Neuronal stem cell (in vitro differentiated cells): ENCODE results near the gene ITGA7.

Source experiments
- DNase-seq: peaks from one replicate; pipeline ENCODE4 v3.0.0-alpha.2; 2013; ENCODE audit warnings: low spot score
- H2AFZ ChIP-seq: one replicate; pipeline ENCODE4 v1.6.1; 2013; ENCODE audit warnings: mild to moderate bottlenecking, low read length, inconsistent platforms
- H2AK5ac ChIP-seq: 2 replicates; pipeline ENCODE4 v1.6.1; 2013; ENCODE audit warnings: low read depth, mild to moderate bottlenecking, inconsistent platforms, low read length, moderate library complexity, mixed read lengths
- H2BK120ac ChIP-seq: 2 replicates; pipeline ENCODE4 v1.6.1; 2013; ENCODE audit warnings: low read depth, mild to moderate bottlenecking, inconsistent platforms, low read length, moderate library complexity, mixed read lengths
- H2BK12ac ChIP-seq: one replicate; pipeline ENCODE4 v1.6.1; 2013; ENCODE audit warnings: low read length, inconsistent platforms
- H2BK15ac ChIP-seq: 2 replicates; pipeline ENCODE4 v1.6.1; 2013; ENCODE audit warnings: mild to moderate bottlenecking, low read length, inconsistent platforms, mixed read lengths
- H2BK5ac ChIP-seq: one replicate; pipeline ENCODE4 v1.6.1; 2013; ENCODE audit warnings: inconsistent platforms, mild to moderate bottlenecking, low read length, moderate library complexity
- H3K14ac ChIP-seq: one replicate; pipeline ENCODE4 v1.6.1; 2013; ENCODE audit warnings: low read length, inconsistent platforms
- H3K18ac ChIP-seq: 2 replicates; pipeline ENCODE4 v1.6.1; 2013; ENCODE audit warnings: low read length, inconsistent platforms
- H3K23ac ChIP-seq: 2 replicates; pipeline ENCODE4 v1.6.1; 2013; ENCODE audit warnings: low read depth, mild to moderate bottlenecking, mixed read lengths, low read length, inconsistent platforms; ENCODE audit not compliant: poor library complexity
- H3K27ac ChIP-seq: replicated peaks from 3 replicates; pipeline ENCODE4 v1.5.1; 2013; ENCODE audit warnings: low read length, inconsistent platforms
- H3K27me3 ChIP-seq, 3 experiments: 2 replicates each; pipeline ENCODE4 v1.6.1; 2013; ENCODE audit warnings: low read length in 3 of 3, mild to moderate bottlenecking in 2 of 3, inconsistent platforms in 1 of 3, low read depth in 1 of 3, mixed read lengths in 1 of 3, moderate library complexity in 1 of 3; ENCODE audit not compliant: control insufficient read depth in 3 of 3, insufficient read depth in 3 of 3
- H3K36me3 ChIP-seq, 2 donors: replicated peaks in 1 of 2; 2 replicates each; pipeline ENCODE4 v1.6.1; 2013; ENCODE audit warnings: low read length in 2 of 2; ENCODE audit not compliant: control insufficient read depth in 2 of 2, insufficient read depth in 2 of 2
- H3K4ac ChIP-seq: 2 replicates; pipeline ENCODE4 v1.6.1; 2013; ENCODE audit warnings: inconsistent platforms, mild to moderate bottlenecking, low read length, moderate library complexity
- H3K4me1 ChIP-seq, 2 donors: 1 replicate in 1 of 2; 2 replicates in 1 of 2; pipeline ENCODE4 v1.6.1; 2013; ENCODE audit warnings: low read length in 2 of 2, low read depth in 1 of 2; ENCODE audit not compliant: control insufficient read depth in 2 of 2, insufficient read depth in 1 of 2
- H3K4me2 ChIP-seq: one replicate; pipeline ENCODE4 v1.6.1; 2013; ENCODE audit warnings: mild to moderate bottlenecking, low read length, inconsistent platforms; ENCODE audit not compliant: insufficient read depth, poor library complexity, severe bottlenecking
- H3K4me3 ChIP-seq, 2 donors: 2 replicates each; pipeline ENCODE4 v1.5.1; 2013; ENCODE audit warnings: low read length in 2 of 2, mild to moderate bottlenecking in 2 of 2, inconsistent platforms in 1 of 2, moderate library complexity in 1 of 2
- H3K79me1 ChIP-seq: one replicate; pipeline ENCODE4 v1.6.1; 2013; ENCODE audit warnings: low read depth, mild to moderate bottlenecking, inconsistent platforms, low read length, moderate library complexity
- H3K9ac ChIP-seq: one replicate; pipeline ENCODE4 v1.6.1; 2013; ENCODE audit warnings: mild to moderate bottlenecking, low read depth, low read length, inconsistent platforms; ENCODE audit not compliant: poor library complexity
- H3K9me3 ChIP-seq, 2 donors: replicated peaks in 1 of 2; 2 replicates each; pipeline versions ENCODE3 to v1.6.1; 2013; ENCODE audit warnings: low read length in 2 of 2, mild to moderate bottlenecking in 2 of 2, inconsistent platforms in 1 of 2, low read depth in 1 of 2, mixed read lengths in 1 of 2, moderate library complexity in 1 of 2; ENCODE audit not compliant: control insufficient read depth in 2 of 2, insufficient read depth in 1 of 2
- H4K8ac ChIP-seq: one replicate; pipeline ENCODE4 v1.6.1; 2013; ENCODE audit warnings: low read depth, mild to moderate bottlenecking, inconsistent platforms, low read length, moderate library complexity
- H4K91ac ChIP-seq: one replicate; pipeline ENCODE4 v1.6.1; 2013; ENCODE audit warnings: low read length, low read depth, mild to moderate bottlenecking, inconsistent platforms; ENCODE audit not compliant: poor library complexity
- WGBS, 2 donors: extraction: QIAGEN DNeasy Blood & Tissue Kit; methylation state at CpG; one replicate each; pipeline ENCODE4 v1.1.7; 2013; ENCODE audit warnings: missing lambda C conversion rate in 2 of 2, mixed read lengths in 1 of 2; ENCODE audit not compliant: insufficient read length in 2 of 2, insufficient replicate concordance in 1 of 2; ENCODE audit errors: extremely low coverage in 2 of 2; 5-methylcytosine and 5-hydroxymethylcytosine counted together

ITGA7 gene

GRCh38 chr12:55746913-55747231 lies 39.2 kb upstream of the ITGA7 start:
- H3K27ac ChIP-seq, result peak overlapping the region; percentile 100
- DNase-seq, result no peak

DNA sequence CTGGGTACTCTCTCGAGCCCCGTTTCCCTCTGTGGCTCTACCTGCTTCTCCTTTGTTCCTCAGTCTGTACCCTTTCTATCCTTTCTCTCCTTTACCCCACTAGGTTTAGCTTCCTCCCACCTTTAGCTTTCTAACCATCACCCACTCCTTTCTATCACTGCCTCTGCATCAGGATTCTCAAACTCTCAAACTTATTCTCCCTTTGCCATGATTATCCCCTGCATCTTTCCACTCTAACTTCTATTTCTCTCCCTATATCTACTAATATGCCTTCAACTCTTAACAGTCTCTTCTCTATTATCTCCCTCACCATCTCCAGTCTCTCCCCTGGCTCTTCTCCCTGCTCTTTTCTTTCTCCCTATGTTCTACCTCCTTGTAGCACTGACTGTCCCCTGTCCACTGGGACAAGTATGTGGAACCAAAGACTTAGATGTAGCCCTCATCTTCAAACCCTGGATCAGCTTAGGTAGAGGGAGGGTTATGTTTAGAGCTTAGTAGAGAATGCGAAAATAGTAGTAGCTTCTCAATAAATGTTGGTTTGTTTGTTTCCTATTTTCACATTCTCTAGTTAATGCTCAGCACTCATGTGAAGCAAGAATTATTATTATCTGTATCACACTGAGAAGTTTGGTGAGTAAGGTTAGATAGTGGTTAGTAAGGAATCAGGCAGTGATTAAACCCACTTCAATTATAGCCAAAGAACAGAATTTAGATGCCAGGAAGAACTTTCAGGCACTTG lies 38.6 kb upstream of the ITGA7 start:
- Histone ChIP-seq H4K8ac (no peak overlapping the region), H2AFZ (peak overlapping the region; percentile 32), H3K27ac (peak overlapping the region; percentile 100), H3K4me3 (peak overlapping the region; percentile 49 to 77), H3K4me2 (peak overlapping the region; percentile 75), H2BK5ac (no peak overlapping the region), H3K18ac (peak overlapping the region; percentile 76), H3K4me1 (peaks cover 25 to 29% of the 10 kb centered on the region in 2 donors), H3K23ac (no peak overlapping the region), H3K9ac (no peak overlapping the region), H2BK120ac (no peak overlapping the region), H3K9me3 (no peaks in the 10 kb centered on the region), H3K4ac (no peak overlapping the region), H3K27me3 (no peaks in the 10 kb centered on the region), H2BK12ac (no peak overlapping the region), H3K36me3 (peaks cover 33 to 51% of the 10 kb centered on the region in 2 donors), H3K14ac (no peak overlapping the region), H3K79me1 (peaks cover 7% of the 10 kb centered on the region), H4K91ac (no peak overlapping the region), H2BK15ac (no peak overlapping the region), H2AK5ac (no peak overlapping the region)
- no CpG with 5 or more reads among the region's 3 CpGs for WGBS, 2 donors
- DNase-seq, result no peak

More at GRCh38 chr12:55746913-55747231, 39.2 kb upstream of the ITGA7 start:
- no peak overlapping the region for H2BK5ac ChIP-seq
- H2BK15ac ChIP-seq, result no peak overlapping the region
- no peak overlapping the region for H4K91ac ChIP-seq
- H3K79me1 ChIP-seq, result peaks cover 7% of the 10 kb centered on the region
- no peak overlapping the region for H3K4ac ChIP-seq
- no peak overlapping the region for H2AK5ac ChIP-seq
- no peak overlapping the region for H3K9ac ChIP-seq
- no peak overlapping the region for H3K18ac ChIP-seq
- no peak overlapping the region for H3K4me2 ChIP-seq
- H3K9me3 ChIP-seq, result no peaks in the 10 kb centered on the region
- H2BK12ac ChIP-seq, result no peak overlapping the region
- no peak overlapping the region for H2BK120ac ChIP-seq
- H3K4me3 ChIP-seq, result no peak overlapping the region
- no peak overlapping the region for H4K8ac ChIP-seq
- H3K14ac ChIP-seq, result no peak overlapping the region
- H3K4me1 ChIP-seq, result peaks cover 23 to 26% of the 10 kb centered on the region in 2 donors
- H3K36me3 ChIP-seq, result peaks cover 38 to 56% of the 10 kb centered on the region in 2 donors
- no peak overlapping the region for H2AFZ ChIP-seq
- H3K27me3 ChIP-seq, result no peaks in the 10 kb centered on the region
- H3K23ac ChIP-seq, result no peak overlapping the region

DNA sequence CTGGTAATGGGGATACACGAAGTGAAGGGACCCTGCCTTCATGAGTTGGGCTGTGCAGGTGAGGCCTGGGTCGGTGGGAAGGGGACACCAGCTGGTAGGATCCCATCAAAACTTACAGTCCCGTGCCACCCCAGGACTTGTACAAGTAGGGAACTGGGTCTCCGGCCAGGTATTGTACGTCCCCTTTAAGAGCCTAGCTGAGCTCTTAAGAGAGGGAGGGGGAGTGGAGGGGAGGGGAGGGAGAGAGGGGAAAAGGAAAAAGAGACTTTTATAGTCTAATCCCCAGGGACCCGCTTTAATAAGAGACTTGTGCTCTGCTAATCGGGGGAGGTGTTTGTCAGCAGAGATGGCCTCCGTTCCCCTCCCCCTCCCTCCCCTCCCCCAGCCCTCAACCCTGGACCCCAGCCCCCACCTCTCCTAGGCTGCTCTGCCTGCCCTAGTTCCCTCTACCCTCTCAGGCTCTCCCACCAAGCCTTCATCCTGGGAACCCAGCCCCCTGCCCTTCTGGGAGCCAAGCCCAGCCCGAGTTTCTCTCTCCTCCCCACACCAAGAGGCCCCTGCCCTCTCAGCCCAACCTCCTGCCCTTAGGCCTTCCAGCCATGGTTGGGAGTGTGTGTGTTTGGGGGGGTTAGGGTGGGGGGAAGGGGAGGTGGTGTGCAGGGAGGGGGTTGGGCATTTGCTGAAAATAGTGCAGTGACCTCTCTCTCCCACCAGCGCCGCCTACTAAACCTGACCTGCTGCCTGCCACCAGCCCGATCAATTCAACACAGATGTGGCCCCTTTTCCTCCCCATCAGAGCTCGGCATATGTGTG lies 37.9 kb upstream of the ITGA7 start:
- Histone ChIP-seq H2BK15ac (peak overlapping the region; percentile 88), H3K23ac (no peak overlapping the region), H2BK5ac (peak overlapping the region; percentile 99), H3K4ac (no peak overlapping the region), H4K91ac (peak overlapping the region; percentile 68), H2AFZ (peak overlapping the region; percentile 32), H3K14ac (no peak overlapping the region), H3K36me3 (peaks cover 25 to 43% of the 10 kb centered on the region in 2 donors), H3K9me3 (no peaks in the 10 kb centered on the region), H3K4me3 (peak overlapping the region; percentile 97 to 98), H3K27me3 (no peaks in the 10 kb centered on the region), H3K18ac (peak overlapping the region; percentile 96), H2BK12ac (peak overlapping the region; percentile 48), H2BK120ac (peak overlapping the region; percentile 56), H3K4me2 (peak overlapping the region; percentile 76), H3K4me1 (peaks cover 25 to 29% of the 10 kb centered on the region in 2 donors), H4K8ac (no peak overlapping the region), H2AK5ac (no peak overlapping the region), H3K79me1 (peaks cover 7% of the 10 kb centered on the region), H3K9ac (peak overlapping the region; percentile 89), H3K27ac (peak overlapping the region; percentile 100)
- peak; percentile 94 for DNase-seq
- WGBS, 2 donors, result no CpG with 5 or more reads among the region's 13 CpGs
